HG03521 (cell line): ENCODE data around the gene SMURF1.

Experiments
- ATAC-seq: cut with Tn5 transposase; IDR thresholded peaks from one replicate; pipeline ENCODE4 v1.9.1; 2021; ENCODE audit warnings: mild to moderate bottlenecking, moderate library complexity; ENCODE audit not compliant: unreplicated experiment

The SMURF1 gene

DNA sequence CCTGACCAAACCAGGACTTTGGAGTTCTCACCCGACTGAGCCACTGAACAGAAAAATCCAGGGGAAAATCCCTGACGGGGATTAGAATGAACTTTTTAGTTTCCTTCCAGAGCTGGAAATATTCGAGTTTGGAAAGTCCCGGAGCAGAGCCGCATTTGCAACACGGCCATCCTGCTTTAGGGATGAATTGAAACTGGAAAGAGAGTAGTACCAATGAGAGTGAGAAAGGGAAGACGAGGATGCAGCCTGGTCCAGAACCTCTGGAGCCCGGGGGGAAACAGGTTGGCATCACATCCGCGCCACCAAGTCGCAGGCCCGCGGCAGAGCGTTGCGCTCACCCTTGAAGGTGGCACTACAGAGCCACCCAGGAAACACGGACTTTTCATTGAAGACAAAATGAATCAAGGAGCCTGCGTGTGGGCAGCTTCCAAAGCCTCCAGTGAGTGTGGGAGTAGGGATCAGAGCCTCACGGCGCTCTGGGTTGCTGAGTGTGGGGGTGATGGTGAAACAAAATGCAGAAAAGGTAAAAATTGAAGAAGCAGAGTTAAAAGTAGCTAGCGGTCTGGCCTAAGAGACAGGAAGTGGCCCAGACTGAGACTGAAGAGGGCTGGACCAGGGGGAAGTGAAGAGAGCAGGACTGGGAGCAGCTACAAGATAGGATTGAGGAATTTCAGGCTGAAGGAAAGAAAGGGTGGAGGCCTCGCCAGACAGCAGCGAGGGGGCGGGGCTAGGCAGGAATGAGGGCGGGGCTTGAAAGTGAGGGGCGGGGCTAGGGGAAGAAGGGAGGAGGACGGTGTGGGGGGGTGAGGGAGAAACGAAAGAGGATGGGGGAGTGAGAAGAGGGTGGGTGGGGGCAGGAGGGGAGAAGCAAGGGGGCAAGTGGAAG lies 1.8 kb downstream of the SMURF1 start:
- no peak for ATAC-seq

DNA sequence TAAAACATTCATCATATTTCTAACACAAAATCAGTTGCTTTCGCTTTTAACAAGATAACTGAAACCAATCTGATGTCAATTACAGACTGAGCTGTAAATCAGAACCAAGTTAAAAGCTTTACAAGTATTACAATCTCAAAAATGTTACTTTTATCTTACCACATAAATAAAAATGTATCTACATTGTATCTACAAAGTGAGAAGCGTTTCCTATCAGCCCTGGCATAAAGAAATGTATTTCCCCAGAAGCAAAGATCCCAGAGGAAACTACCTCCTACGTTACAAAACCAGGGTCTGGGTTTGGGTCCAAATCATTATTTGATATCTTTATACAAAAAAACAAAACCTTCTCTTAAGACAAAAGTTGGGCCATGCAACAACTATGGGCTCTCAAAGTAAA lies 2.6 kb downstream of the SMURF1 start:
- no peak for ATAC-seq

- no peak for ATAC-seq
Observed at GRCh38 chr7:99140813-99141212, 3.1 kb downstream of the SMURF1 start.

DNA sequence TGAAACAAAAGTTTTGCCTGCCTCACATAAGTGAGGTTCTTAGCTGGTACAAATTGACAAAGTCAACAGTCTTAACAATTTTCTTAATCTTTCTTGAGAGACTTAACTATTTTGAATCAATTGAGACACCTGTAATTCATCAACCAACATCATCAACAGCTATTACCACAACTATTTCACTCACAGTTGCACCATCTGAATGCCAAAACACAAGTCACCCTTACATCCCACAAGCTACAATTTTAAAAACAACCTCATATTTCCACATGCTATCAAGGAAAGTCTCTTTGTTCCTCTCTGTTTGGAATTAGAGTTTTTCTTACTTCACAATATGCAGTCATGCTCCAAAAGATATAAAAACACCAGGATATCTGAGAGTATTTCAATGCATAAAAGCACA lies 4.9 kb downstream of the SMURF1 start:
- no peak for ATAC-seq

DNA sequence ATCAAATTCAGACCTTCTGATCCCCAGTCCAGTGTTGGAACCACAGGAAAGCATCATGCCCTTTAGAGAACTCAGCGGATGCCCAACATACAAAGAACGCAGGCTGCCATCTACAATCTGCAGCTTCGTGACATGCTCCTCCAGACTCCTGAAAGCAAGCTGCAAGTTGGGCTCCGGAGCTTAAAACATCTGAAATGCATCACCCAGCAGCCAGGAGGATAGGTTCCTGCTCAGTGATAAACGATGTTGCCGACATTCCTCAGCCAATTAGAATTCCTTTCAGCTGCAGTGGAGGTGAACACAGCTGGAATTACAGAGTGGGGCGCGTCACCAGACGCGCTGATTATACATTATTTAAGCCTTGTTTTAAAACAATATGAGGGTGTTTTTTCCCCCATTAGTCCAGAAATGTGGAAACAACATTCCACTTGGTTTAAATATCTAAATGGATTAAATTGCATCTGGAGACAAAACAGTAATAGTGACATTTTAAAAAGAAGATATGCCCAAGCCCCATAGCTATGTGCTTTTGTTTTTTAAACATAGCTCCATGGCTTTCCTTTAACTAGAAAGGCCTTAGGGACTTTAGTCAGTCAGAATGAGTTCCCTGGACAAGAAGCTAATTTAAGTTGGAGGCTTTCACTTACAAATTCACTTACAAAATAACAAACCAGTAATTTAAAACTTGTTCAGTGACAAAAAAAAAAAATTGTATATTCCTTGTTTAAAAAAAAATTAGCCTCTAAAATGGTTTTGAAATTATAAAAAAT lies 6.3 kb downstream of the SMURF1 start:
- ATAC-seq, result no peak

GRCh38 chr7:99135938-99136337 lies 8.0 kb downstream of the SMURF1 start:
- no peak for ATAC-seq

DNA sequence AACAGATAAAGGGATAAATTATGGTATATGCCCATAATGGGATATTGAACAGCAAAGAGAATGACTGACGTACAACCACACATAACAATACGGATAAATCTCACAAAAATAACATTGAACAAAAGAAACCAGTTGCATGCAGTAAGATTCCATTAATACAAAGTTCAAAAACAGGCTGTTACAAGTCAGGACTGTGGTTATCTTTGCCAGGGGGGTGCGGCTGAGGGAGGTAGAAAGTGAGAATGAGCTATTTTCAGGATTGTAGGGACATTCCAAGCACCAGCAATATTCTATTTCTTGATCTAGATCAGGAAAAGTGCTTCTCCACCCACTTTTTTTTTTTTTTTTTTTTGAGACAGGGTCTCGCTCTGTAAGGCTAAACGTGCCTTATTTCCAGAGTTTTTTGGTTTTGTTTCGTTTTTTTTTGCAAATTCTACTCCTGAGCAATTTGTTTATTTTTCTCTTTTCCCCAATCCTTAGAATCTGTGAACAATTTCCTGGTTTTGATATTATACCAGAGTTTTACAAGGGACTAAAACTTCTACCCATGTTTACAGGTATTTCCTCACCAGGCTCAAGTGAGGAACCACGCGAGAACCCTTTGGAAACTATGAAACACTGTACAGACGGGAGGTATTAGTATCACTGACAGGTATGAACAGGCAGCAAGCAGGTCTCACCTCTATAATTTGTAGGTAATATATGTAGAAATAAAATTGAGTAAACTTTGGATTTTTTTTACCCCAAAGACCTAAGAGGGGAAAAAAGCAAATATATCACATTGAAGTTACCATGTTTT lies 9.9 kb downstream of the SMURF1 start:
- no peak for ATAC-seq

DNA sequence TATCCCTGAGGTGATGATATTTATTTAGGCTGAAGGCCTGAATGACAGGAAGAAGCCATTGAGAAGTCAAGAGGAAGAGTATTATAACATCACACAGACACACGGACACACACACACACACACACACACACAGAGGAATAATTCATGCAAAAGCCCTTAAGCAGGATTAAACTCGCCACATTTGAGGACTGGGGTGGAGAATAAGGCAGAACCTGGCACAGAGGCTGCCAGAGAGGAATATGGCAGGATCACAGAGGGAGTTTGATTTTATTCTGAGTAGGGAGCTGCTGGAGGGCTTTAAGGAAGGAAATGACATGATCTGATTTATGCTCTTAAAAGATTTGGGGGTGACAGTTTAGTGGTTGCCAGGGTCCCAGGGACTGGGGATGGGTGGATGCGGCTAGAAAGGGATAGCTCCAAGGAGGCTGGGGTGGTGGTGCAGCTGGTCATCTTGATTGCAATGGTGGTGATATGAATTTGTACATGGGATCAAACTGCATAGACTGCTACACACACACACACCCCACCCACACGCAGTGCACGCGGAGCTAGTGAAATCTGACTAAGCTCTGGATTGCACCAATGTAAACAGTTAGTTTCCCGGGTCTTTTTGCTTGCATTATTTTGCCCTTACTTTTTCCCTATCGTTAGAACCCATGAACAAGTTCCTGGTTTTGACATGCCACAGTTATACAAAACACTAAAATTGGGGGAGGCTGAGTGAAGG lies 11.2 kb downstream of the SMURF1 start:
- ATAC-seq, result no peak

DNA sequence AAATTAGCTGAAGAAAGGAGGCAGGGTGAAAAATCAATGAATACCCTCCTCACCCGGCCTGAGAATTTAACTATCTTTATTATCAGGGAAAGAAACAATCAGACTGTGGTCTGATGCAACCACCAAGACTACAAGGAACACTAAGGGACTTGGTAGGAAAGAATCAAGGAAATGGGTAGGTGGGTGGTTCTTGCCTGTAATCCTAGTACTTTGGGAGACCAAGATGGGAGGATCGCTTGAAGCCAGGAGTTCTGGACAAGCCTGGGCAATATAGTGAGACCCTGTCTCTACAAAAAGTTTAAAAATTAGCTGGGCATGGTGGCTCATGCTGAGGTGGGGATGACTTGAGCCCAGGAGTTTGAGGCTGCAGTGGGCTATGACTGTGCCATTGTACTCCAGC lies 12.6 kb downstream of the SMURF1 start:
- no peak for ATAC-seq

DNA sequence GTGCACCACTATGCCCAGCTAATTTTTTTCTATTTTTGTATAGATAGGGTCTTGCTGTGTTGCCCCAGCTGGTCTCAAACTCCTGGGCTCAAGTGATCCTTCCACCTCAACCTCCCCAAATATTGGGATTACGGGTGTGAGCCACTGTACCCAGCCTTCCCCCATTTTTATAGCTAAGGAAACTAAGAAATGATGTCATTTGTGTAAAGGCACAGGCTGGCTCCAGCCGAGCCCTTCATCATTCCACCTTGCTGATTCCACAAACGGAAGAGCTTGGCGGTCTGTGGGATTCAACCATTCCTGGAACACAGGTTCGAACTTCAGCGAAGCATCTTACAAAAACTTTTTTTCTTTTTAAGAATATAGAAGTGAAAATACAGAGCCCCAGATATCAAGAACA lies 14.4 kb downstream of the SMURF1 start:
- ATAC-seq, result no peak

DNA sequence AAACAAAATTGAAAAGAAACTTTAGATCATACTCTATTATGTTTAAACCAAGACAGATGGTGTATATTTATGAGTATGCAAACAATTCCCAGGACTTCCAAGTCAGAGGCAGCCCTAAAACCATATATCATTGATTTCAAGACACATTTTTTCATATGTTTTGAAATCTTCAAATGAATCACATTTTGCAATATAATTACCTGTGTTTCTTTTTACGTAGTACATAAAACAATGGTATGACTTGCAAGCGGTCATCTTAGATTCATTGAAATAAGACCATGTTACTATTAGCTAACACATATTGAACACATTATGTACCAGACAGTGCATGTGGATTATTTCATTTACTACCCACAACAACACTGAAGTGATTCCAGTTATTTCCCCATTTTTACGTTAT lies 14.9 kb downstream of the SMURF1 start:
- ATAC-seq, result no peak

GRCh38 chr7:99128076-99128950 lies 15.6 kb downstream of the SMURF1 start:
- ATAC-seq, result no peak

DNA sequence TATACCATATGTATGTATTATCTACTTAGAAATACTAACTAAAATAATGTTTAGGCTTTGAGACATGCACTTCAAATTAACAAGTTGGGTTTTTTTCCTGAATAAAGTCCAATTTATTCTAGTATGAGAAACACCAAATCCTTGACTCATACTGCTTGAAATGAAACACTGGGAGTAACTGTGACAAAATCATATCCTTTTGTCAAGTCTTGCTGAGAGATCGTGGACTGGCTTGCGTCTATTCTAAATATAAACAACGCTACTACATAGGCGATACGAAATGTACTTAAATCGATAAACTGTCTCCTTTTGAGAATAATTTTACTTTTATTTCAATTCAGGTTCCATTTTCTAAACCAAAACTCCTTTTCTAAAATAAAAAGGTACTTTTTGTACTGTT lies 16.3 kb downstream of the SMURF1 start:
- ATAC-seq, result no peak

DNA sequence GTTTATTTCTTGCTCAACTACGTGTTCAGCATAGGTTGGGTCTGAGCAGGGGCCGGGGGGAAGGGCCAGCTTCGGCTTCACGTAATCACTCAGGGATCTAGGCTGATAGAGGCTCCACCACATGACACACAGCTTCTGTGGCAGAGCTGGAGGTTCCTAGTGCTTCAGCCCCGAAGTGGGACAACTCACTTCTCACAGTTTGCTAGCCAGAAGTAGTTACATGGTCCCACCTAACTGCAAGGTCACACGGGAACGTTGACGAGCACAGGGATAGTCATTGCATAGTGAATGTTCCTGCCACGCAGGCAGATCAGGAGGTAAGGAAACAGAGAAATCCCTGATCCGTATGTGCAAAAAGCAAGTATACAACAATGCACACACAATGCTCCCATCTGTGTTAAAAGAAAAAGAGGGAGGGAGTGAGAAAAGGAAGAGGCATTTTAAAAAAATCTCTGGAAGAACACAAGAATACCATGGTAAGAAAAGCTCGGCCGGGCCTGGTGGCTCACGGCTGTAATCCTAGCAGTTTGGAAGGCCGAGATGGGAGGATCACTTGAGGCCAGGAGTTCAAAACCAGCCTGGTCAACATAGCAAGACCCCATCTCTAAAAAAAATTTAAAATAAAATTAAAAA lies 16.9 kb downstream of the SMURF1 start:
- no peak for ATAC-seq

DNA sequence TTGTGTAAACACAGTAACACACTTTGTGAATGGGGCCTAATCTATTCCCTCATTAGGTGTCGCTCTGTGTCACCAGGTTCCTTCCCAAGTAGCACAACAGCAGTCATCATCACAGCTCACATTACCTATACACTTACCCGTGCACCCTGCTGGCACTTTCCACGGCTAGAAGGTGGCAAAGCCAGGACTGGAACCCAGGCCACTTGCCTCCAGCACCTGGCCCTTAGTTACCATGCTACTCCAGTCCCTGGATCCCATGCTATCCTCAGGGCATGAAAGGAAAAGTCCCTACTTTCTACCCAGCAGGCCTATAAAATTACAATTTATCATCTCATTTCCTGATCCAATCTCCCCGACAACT lies 18.4 kb downstream of the SMURF1 start:
- no peak for ATAC-seq

DNA sequence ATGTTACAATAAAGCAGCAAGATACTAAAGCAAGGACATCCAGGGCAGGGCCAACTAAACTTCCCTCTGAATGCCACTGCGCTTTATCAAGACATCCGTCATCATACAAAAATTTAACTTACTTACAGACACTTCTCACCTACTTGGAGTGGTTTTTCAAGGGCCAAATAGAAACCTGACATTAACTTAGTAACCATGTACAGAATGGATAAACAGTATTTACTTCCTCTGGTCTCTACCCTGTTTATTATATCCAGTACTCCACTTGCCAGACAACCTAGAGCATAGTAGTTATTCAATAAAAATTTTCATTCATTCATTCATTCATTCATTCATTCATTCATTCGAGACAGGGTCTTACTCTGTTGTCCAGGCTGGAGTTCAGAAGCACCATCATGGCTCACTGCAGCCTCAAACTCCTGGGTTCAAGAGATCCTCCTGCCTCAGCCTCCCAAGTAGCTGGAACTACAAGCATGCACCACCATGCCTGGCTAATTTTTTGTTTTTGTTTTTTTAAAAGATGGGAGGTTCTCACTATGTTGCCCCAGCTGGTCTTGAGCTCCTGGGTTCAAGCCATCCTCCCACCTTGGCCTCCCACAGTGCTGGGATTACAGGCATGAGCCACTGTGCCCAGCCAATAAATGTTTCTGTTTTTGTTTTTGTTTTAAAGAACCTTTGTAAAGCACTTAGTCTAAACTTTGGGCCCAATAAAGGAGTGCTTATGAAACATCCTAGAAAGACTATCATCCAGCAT lies 19.0 kb downstream of the SMURF1 start:
- ATAC-seq, result no peak

- no peak for ATAC-seq
Observed at GRCh38 chr7:99124236-99124635, 19.7 kb downstream of the SMURF1 start.

- ATAC-seq, result no peak
Observed at GRCh38 chr7:99123571-99124033, 20.3 kb downstream of the SMURF1 start.

DNA sequence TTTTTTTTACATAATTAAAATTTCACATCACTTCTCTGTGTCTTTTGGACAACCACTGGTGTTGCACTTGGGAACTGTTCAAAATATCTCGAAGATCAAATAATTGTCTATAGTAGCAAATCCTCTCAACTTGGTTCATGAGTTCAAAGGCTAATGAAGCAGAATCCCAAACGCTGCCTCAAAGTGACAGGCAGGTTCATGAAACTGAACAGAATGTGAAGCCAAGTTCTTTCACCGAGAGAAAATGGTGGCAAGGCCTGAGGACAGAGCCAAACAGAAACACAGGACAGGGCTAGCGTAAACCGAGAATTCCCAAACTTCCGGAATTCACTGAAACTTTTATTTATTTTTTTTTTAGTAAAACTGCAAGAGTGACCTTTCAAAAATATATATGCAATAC lies 21.1 kb downstream of the SMURF1 start:
- no peak for ATAC-seq
